GM08714 (cell line): ENCODE results near the gene SPTBN1.

Experiments
- H3K4me3 ChIP-seq: fragments of 200-500 bp; sonication (Bioruptor generic); 2 replicates; pipeline ENCODE4 v1.5.1; 2014; ENCODE audit warnings: mild to moderate bottlenecking, low read length, inconsistent platforms
- ZNF274 ChIP-seq: IDR thresholded peaks from 2 replicates; pipeline ENCODE4 v1.6.1; 2012; ENCODE audit warnings: mild to moderate bottlenecking, low read depth, low read length

The SPTBN1 gene

DNA sequence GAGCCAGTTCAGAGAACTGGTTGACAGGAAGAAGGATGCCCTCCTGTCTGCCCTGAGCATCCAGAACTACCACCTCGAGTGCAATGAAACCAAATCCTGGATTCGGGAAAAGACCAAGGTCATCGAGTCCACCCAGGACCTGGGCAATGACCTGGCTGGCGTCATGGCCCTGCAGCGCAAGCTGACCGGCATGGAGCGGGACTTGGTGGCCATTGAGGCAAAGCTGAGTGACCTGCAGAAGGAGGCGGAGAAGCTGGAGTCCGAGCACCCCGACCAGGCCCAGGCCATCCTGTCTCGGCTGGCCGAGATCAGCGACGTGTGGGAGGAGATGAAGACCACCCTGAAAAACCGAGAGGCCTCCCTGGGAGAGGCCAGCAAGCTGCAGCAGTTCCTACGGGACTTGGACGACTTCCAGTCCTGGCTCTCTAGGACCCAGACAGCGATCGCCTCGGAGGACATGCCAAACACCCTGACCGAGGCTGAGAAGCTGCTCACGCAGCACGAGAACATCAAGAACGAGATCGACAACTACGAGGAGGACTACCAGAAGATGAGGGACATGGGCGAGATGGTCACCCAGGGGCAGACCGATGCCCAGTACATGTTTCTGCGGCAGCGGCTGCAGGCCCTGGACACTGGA is 174.9 kb downstream of the SPTBN1 start:
- no peak for TF ChIP-seq ZNF274
- no peak overlapping the region for H3K4me3 ChIP-seq

GRCh38 chr2:54631755-54632154 is 175.6 kb downstream of the SPTBN1 start:
- H3K4me3 ChIP-seq = no peak overlapping the region
- no peak for TF ChIP-seq ZNF274

DNA sequence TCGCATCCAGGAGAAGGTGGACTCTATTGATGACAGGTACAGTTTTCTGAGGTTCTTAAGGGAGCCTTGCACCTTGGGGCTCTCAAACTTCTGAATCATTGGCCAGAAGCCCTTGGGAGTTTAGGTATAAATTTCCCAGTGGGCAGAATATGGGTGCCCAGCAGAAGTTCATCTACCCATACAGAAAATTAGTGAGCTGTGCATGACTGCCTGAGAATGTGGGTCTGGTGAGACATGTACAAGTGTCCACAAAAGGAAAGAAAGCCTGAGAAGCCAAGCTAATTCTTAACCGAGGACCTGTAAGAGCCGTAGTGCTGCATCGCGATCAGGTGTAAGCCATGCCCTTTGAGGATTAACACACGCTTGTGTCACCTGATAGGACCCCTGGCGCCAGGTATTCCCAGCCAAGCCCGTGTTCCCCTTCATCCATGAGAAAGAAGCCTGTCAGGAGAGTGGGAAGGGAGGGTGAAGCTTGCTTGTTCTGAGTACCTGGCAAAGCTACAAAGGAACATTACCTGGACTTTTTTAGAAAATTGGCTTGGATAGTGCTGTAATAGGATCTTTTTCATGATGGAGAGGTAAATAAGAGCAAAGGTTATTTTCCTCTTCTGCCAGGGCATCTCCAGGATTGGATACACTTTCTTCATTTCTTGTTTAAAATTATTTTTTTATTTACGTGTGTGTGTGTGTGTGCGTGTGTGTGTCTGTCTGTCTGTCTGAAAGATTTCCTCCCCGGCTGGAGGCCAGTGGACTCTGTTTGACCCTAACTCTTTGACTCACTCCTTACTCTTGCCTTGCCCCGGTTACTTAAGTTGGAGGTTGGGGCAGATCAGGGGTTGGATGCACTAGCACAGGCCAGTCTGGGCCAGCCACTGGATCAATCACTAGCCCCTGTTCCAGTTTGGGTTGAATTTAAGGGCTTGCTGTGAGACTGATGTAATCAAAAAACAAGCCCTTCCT is 176.9 kb downstream of the SPTBN1 start:
- TF ChIP-seq ZNF274 = no peak
- no peak overlapping the region for H3K4me3 ChIP-seq

GRCh38 chr2:54634021-54634420 is 177.9 kb downstream of the SPTBN1 start:
- H3K4me3 ChIP-seq = peak overlapping the region; percentile 55; the same call in 1 of the 2 replicates
- TF ChIP-seq ZNF274 = no peak

DNA sequence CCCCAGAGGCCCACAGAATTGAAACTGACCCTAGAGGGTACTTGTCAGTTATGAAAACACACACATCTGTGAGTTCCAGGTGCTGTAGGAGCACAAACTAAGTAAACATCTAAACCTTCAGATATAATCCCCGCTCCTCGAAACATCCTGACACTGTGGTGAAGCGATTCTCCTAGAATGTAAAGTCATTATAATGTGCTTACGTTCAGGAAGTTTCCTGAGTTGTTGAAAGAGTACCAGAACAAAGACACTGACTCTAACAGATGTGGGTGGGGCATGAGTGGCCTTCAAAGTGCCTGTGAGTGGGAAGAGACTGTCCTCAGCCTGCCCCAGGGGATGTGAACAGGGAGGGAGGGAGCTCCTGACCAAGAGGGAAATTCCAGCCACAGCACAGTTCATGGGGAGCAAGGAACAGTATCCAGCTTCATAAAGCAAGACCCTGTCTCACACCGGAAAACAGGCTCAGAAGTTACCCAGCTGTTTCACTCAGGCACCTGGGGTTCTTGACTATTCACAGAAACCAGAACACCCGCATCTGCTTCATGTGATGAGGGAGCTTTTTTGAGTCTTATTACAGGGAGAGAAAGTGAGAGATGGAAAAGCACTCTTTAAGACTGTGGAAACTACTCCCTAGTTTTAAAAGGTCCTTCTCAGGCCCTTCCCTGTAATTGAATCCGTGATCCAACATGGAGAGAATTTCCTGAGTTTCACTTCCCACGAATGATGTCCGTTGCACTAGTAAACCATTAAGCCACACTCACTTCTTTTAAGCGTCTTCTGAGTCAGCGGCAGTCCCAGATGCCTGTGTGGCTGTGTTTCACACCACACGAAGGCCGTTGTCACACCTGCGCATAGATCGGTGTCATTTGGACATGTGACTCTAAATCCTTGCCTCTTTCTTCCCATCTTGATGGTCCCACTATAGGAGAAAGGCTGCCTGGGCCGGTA is 178.7 kb downstream of the SPTBN1 start:
- no peak for TF ChIP-seq ZNF274
- H3K4me3 ChIP-seq = peak overlapping the region; percentile 19; the same call in 1 of the 2 replicates

DNA sequence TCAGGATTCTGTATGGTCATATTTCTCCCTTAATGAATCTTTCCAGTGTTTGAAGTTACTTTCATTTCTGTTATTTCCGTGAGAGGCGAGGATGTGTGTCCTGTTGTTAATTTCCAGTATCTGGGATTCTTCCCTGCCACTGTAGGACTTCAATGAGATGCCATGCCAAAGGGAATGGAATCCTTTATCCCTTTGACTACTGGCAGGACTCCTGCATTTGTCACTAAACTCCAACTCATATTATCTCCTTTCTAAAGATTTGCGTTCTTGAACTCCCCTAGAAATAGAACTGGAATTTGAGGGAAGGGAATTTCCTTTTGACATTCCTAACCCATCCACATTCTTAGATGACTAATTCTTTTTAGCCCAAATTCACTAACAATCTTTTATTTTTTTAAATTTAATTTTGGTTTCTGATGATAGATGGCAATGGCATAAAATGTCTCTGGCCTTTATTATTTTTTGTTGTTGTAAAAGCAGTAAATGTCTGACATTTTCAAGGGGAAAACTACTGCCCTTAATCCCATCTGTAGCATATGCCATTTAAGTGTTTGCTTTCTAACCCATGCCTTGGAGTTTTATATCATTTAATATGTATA is 179.5 kb downstream of the SPTBN1 start:
- no peak for TF ChIP-seq ZNF274
- H3K4me3 ChIP-seq = peak overlapping the region; percentile 19; the same call in 1 of the 2 replicates

DNA sequence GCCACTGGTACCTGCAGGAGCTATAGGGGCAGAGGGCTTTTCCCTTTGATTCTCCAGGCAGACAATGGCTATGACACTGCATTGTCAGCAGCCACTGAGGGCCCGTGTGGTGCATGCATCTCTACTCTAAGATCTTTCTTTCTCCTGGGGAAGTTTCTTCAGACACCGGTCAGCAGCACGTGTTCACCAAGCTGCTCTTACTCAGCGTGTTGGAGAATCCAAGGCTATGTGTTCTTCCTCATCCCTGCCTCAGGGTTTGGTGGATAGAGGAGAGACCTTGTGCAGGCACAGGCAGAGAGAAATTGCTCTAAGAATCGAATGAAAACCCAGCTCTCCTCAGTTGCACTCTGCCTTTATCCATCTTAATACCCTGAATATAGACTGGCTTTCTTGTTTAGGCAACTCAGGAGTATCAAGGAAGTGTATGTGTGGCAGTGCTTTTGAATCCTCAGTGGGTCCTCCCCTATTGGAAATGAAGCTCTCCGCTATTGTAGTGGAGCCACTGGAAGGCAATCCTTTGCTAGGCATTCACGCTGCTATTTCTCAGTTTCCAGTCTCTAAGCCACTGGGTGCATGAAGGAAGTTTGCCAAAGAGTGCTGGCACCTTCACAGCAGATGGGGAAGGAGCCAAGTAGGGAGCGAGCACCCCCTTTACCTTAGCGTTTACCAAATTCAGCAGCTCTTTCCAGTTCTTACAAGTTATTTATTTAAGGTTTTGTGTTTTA is 180.4 kb downstream of the SPTBN1 start:
- H3K4me3 ChIP-seq = no peak overlapping the region
- no peak for TF ChIP-seq ZNF274

- no peak for TF ChIP-seq ZNF274
- H3K4me3 ChIP-seq = no peak overlapping the region
Observed at GRCh38 chr2:54638103-54638502, 182.0 kb downstream of the SPTBN1 start.

DNA sequence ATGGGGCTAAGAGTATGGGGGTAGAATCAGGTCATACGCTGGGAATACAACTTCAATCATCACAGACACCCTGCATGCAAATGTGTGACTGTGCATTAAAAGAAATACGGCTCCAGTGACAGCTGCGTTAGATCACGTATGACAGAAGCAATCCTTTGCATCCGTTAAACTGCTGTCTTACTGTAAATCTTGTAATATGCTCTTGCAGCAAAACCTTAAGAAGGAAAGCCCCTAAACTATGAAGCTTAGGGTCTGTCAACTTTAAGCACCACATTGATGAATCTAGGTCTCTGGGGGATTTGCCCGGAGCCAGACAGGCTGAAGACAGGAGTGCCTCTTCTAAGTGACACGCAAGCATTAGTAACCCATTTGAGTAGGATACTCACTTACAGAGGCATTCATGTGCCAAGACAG is 182.7 kb downstream of the SPTBN1 start:
- no peak for TF ChIP-seq ZNF274

GRCh38 chr2:54639609-54640008 is 183.5 kb downstream of the SPTBN1 start:
- no peak for TF ChIP-seq ZNF274
- H3K4me3 ChIP-seq = no peak overlapping the region

More for the DNA sequence above, 182.7 kb downstream of the SPTBN1 start:
- no peak overlapping the region for H3K4me3 ChIP-seq

GRCh38 chr2:54640834-54641540 is 184.9 kb downstream of the SPTBN1 start:
- no peak overlapping the region for H3K4me3 ChIP-seq
- TF ChIP-seq ZNF274 = no peak

DNA sequence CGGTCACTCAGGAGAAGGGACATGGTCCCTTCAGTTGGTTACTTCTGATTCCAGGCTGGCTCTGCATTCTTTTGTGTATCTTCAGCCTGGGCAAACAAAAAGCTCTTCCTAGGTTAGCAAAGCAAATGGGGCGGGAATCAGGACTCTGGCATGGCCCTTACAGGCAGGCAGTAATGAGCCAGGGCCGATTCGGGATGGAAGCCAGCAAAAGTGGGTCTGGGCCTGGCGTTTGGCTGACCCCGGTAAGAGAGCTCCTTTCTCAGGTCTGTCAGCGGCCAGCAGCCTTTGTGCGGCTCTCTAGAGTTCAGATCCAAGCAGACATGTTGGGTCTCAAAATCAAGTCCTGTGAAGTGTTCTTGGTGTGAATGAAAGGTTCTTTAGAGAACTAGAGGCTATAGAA is 185.9 kb downstream of the SPTBN1 start:
- H3K4me3 ChIP-seq = no peak overlapping the region
- TF ChIP-seq ZNF274 = no peak
